Measurements from ENCODE around the gene RNF128.

DNA sequence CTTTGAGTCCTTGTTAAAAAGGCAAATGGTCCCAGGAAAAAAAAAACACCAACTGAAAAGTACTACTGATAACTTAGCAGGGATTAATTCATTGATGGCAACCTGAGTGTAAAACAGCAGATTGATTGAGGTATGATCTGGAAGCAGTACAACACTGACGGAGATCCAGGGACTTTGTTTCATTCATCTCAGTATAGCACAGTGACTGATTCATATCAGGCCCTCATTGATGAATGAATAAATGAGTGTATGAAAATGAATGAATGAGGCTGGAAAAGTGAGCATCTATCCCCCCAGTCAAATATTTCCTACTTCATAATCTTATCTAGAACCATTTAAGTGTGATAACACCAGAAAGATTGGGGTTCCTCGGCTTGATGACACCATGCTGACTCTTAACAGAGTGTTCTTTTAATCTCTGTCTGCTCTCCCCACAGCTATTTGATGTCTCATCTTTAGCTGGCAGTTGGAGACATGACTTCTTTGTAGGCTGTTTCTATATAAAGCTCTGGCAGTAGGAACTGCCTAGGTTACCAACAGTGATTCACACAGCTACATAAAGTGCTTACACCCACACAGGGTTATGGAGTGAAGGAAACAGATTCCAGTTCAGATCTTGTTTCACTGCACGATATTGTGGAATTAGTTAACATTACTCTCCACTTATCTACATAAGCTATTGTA is 18.6 kb upstream of the RNF128 start:
- no peak for TF ChIP-seq POLR2A (IDR thresholded peaks at IDR 0.05; ENCODE audit: low read depth, low read length)
- no peak for TF ChIP-seq POLR2AphosphoS5 (IDR thresholded peaks at IDR 0.05; ENCODE audit: low read depth, low read length)
- no peak for TF ChIP-seq TAF1 (IDR thresholded peaks at IDR 0.05; ENCODE audit: low read depth, low read length)
- TF ChIP-seq SPI1 (IDR thresholded peaks at IDR 0.05; ENCODE audit: low read depth, low read length): no peak
- TF ChIP-seq POU2F2 (IDR thresholded peaks at IDR 0.05; ENCODE audit: low read depth, low read length): no peak
- no peak for TF ChIP-seq PAX5 (IDR thresholded peaks at IDR 0.05; ENCODE audit: insufficient read depth, low read length, severe bottlenecking)
